Activated T-cell treated with anti-CD3 and anti-CD28 coated beads, Interleukin-2, amount 50 U/mL, for 1 hour (primary cell): ENCODE data around the gene PGA5.

Experiments used
- DNase-seq: peaks from one replicate; pipeline ENCODE4 v3.0.0-alpha.2; 2020

The PGA5 gene

GRCh38 chr11:61270354-61271076, 29.5 kb downstream of the PGA5 start:
- no peak for DNase-seq

GRCh38 chr11:61272731-61273130, 31.8 kb downstream of the PGA5 start:
- DNase-seq, result no peak

GRCh38 chr11:61273178-61274078, 32.5 kb downstream of the PGA5 start:
- DNase-seq, result no peak

GRCh38 chr11:61274084-61274483, 33.1 kb downstream of the PGA5 start:
- DNase-seq, result no peak

GRCh38 chr11:61275191-61275590, 34.2 kb downstream of the PGA5 start:
- no peak for DNase-seq

GRCh38 chr11:61277186-61278000, 36.4 kb downstream of the PGA5 start:
- no peak for DNase-seq

GRCh38 chr11:61278001-61278470, 37.1 kb downstream of the PGA5 start:
- DNase-seq, result no peak

GRCh38 chr11:61279934-61280659, 39.1 kb downstream of the PGA5 start:
- DNase-seq, result no peak

- no peak for DNase-seq
Observed at GRCh38 chr11:61280883-61281580, 40.1 kb downstream of the PGA5 start.

GRCh38 chr11:61281581-61282250, 40.7 kb downstream of the PGA5 start:
- DNase-seq, result peak; percentile 26

GRCh38 chr11:61283613-61284012, 42.6 kb downstream of the PGA5 start:
- DNase-seq, result no peak

GRCh38 chr11:61287338-61287977, 46.5 kb downstream of the PGA5 start:
- no peak for DNase-seq

GRCh38 chr11:61290905-61291690, 50.1 kb downstream of the PGA5 start:
- no peak for DNase-seq

GRCh38 chr11:61292356-61292755, 51.4 kb downstream of the PGA5 start:
- DNase-seq, result no peak

GRCh38 chr11:61293867-61294716, 53.1 kb downstream of the PGA5 start:
- peak; percentile 32 for DNase-seq

GRCh38 chr11:61294717-61295595, 54.0 kb downstream of the PGA5 start, which contains the start of gene VWCE:
Gene VWCE (minus strand): TSS chr11:61295316. CDS start chr11:61295037, 279 bp downstream.
- peak; percentile 68 for DNase-seq

- no peak for DNase-seq
Observed at GRCh38 chr11:61295596-61295926, 54.6 kb downstream of the PGA5 start.

- DNase-seq, result no peak
Observed at GRCh38 chr11:61297341-61297740, 56.4 kb downstream of the PGA5 start.
